SK-N-SH (cell line): ENCODE data around the gene CAMK2B. TPM values are rescaled to one million over a fixed set of nuclear protein-coding genes. Genes with fewer than 3 reads are reported as not detected.

ENCODE experiments used
- CTCF ChIA-PET: fragments of 300-600, 350-600 bp; formaldehyde crosslinking; extraction: SDS; loops from one replicate; lab custom pipeline; 2021; lab: Yijun Ruan, JAX
- POLR2A ChIA-PET: fragments of 350-600 bp; sonication (Branson Sonifier 250); formaldehyde crosslinking; extraction: SDS; loops from one replicate; lab custom pipeline; 2020; ENCODE audit warnings: antibody characterized with exemption, inconsistent platforms; lab: Yijun Ruan, JAX
- DNase-seq: peaks from one replicate; pipeline ENCODE4 v3.0.0; 2012
- H2AFZ ChIP-seq: fragments of 200-600 bp; sonication (generic); 2 replicates; pipeline ENCODE4 v1.8.1; 2016; ENCODE audit warnings: antibody characterized with exemption, mild to moderate bottlenecking, low read depth
- H3F3A ChIP-seq: fragments of 200-600 bp; sonication (generic); replicated peaks from 2 replicates; pipeline ENCODE3; 2016; ENCODE audit warnings: antibody characterized with exemption, mild to moderate bottlenecking; ENCODE audit not compliant: insufficient read depth
- H3K27ac ChIP-seq, 2 experiments: fragments of 200-500 bp in 1 of 2; fragments of 200-600 bp in 1 of 2; sonication (Bioruptor generic) in 1 of 2; sonication (generic), shearing (Covaris generic) in 1 of 2; 2 replicates each; pipeline versions ENCODE4 v1.5.1 to v1.6.1; 2014 to 2016; ENCODE audit warnings: low read depth in 2 of 2, inconsistent platforms in 1 of 2, low read length in 1 of 2, mild to moderate bottlenecking in 1 of 2, mixed read lengths in 1 of 2
- H3K27me3 ChIP-seq: fragments of 200-600 bp; sonication (generic), shearing (Covaris generic); 2 replicates; pipeline ENCODE4 v1.6.1; 2016; ENCODE audit warnings: mixed run types; ENCODE audit not compliant: insufficient read depth
- H3K36me3 ChIP-seq, 2 experiments: fragments of 200-500 bp in 1 of 2; fragments of 200-600 bp in 1 of 2; sonication (Bioruptor generic) in 1 of 2; sonication (generic) in 1 of 2; replicated peaks in 1 of 2; 2 replicates each; pipeline versions ENCODE3 to v1.5.1; 2014 to 2016; ENCODE audit warnings: low read length in 1 of 2, mild to moderate bottlenecking in 1 of 2; ENCODE audit not compliant: insufficient read depth in 2 of 2, control insufficient read depth in 1 of 2
- H3K4me1 ChIP-seq, 2 experiments: fragments of 200-500 bp in 1 of 2; fragments of 200-600 bp in 1 of 2; sonication (Bioruptor generic) in 1 of 2; sonication (generic), shearing (Covaris generic) in 1 of 2; 2 replicates each; pipeline versions ENCODE4 v1.5.1 to v1.6.1; 2014 to 2016; ENCODE audit warnings: low read depth in 1 of 2, low read length in 1 of 2, mixed run types in 1 of 2; ENCODE audit not compliant: insufficient read depth in 2 of 2, control insufficient read depth in 1 of 2
- H3K4me2 ChIP-seq: fragments of 200-600 bp; sonication (generic), shearing (Covaris generic); 2 replicates; pipeline ENCODE4 v1.6.1; 2017; ENCODE audit warnings: mixed run types
- H3K4me3 ChIP-seq, 2 experiments: fragments of 200-500 bp in 1 of 2; fragments of 200-600 bp in 1 of 2; sonication (Bioruptor generic) in 1 of 2; sonication (generic), shearing (Covaris generic) in 1 of 2; 2 replicates each; pipeline versions ENCODE4 v1.5.1 to v1.8.1; 2014 to 2016; ENCODE audit warnings: low read depth in 2 of 2, inconsistent platforms in 1 of 2, low read length in 1 of 2, mild to moderate bottlenecking in 1 of 2, mixed read lengths in 1 of 2, moderate library complexity in 1 of 2
- H3K79me2 ChIP-seq: fragments of 200-600 bp; sonication (generic); 2 replicates; pipeline ENCODE4 v1.8.1; 2017; ENCODE audit warnings: mild to moderate bottlenecking; ENCODE audit not compliant: insufficient read depth
- H3K9ac ChIP-seq: fragments of 200-600 bp; sonication (generic); 2 replicates; pipeline ENCODE4 v1.6.1; 2017; ENCODE audit warnings: mixed run types
- H3K9me2 ChIP-seq: fragments of 200-600 bp; sonication (generic); 2 replicates; pipeline ENCODE4 v1.6.1; 2017; ENCODE audit warnings: mixed run types
- H3K9me3 ChIP-seq: fragments of 200-600 bp; sonication (generic); 2 replicates; pipeline ENCODE4 v1.6.1; 2017; ENCODE audit warnings: mixed run types, mild to moderate bottlenecking, moderate library complexity
- H4K20me1 ChIP-seq: fragments of 200-600 bp; sonication (generic); 2 replicates; pipeline ENCODE4 v1.6.1; 2017; ENCODE audit warnings: mild to moderate bottlenecking, mixed run types; ENCODE audit not compliant: insufficient read depth
- CHD2 ChIP-seq: fragments of 150-350 bp; IDR thresholded peaks from 2 replicates; pipeline ENCODE4 v1.6.1; 2018; ENCODE audit warnings: low read length; ENCODE audit not compliant: partially characterized antibody
- EP300 ChIP-seq, 2 experiments: IDR thresholded peaks; 2 replicates each; pipeline versions ENCODE4 v1.4.0 to v1.6.1; 2012; ENCODE audit warnings: borderline replicate concordance in 1 of 2, low read depth in 1 of 2, low read length in 1 of 2
- FOXJ3 ChIP-seq: sonication (generic); formaldehyde crosslinking; IDR thresholded peaks from 2 replicates; pipeline ENCODE4 v1.5.1; 2020; ENCODE audit warnings: mild to moderate bottlenecking, missing genetic modification reagents
- FOXM1 ChIP-seq: IDR thresholded peaks from 2 replicates; pipeline ENCODE4 v1.4.0; 2012; ENCODE audit warnings: low read depth, mild to moderate bottlenecking
- GABPA ChIP-seq: IDR thresholded peaks from 2 replicates; pipeline ENCODE4 v1.4.0; 2012; ENCODE audit warnings: low read depth, mild to moderate bottlenecking
- GATA2 ChIP-seq: sonication (generic); formaldehyde crosslinking; IDR thresholded peaks from 2 replicates; pipeline ENCODE4 v1.5.0; 2020; ENCODE audit warnings: mild to moderate bottlenecking, missing genetic modification reagents
- JUND ChIP-seq: IDR thresholded peaks from 2 replicates; pipeline ENCODE4 v1.4.0; 2012
- NRF1 ChIP-seq: IDR thresholded peaks from 2 replicates; pipeline ENCODE4 v1.6.1; 2012; ENCODE audit warnings: low read depth, mild to moderate bottlenecking, low read length
- POLR2AphosphoS5 ChIP-seq: IDR thresholded peaks from 2 replicates; pipeline ENCODE4 v1.6.1; 2012; ENCODE audit warnings: low read depth, low read length
- RAD21 ChIP-seq: IDR thresholded peaks from 2 replicates; pipeline ENCODE4 v1.6.1; 2012; ENCODE audit warnings: mild to moderate bottlenecking, low read length
- RFX5 ChIP-seq: IDR thresholded peaks from 2 replicates; pipeline ENCODE4 v1.6.1; 2012; ENCODE audit warnings: mild to moderate bottlenecking, improper control_type of control experiment, low read length
- RXRA ChIP-seq: IDR thresholded peaks from 2 replicates; pipeline ENCODE4 v1.4.0; 2012; ENCODE audit warnings: low read depth, mild to moderate bottlenecking, borderline replicate concordance
- SIN3A ChIP-seq: IDR thresholded peaks from 2 replicates; pipeline ENCODE4 v1.6.1; 2012; ENCODE audit warnings: low read depth, mild to moderate bottlenecking, low read length, moderate library complexity, borderline replicate concordance
- SMC3 ChIP-seq: IDR thresholded peaks from 2 replicates; pipeline ENCODE4 v1.6.1; 2012; ENCODE audit warnings: low read depth, low read length, improper control_type of control experiment
- TCF12 ChIP-seq: IDR thresholded peaks from 2 replicates; pipeline ENCODE4 v1.4.0; 2012
- TEAD4 ChIP-seq: IDR thresholded peaks from 2 replicates; pipeline ENCODE4 v1.4.0; 2012; ENCODE audit warnings: mild to moderate bottlenecking, borderline replicate concordance; ENCODE audit not compliant: insufficient read depth
- YY1 ChIP-seq: IDR thresholded peaks from 2 replicates; pipeline ENCODE4 v1.4.0; 2012; ENCODE audit warnings: low read depth, mild to moderate bottlenecking
- WGBS: methylation state at CpG from one replicate; pipeline ENCODE4 v1.1.6; 2017; ENCODE audit warnings: low lambda C conversion rate; 5-methylcytosine and 5-hydroxymethylcytosine counted together
- polyA plus RNA-seq, 3 experiments: library from polyadenylated mRNA; depleted of rRNA; stranded (reverse); fragments of >200 nt; gene quantifications; 2 replicates each; pipeline ENCODE4 v1.2.3, GENCODE V29; 2012
- TF ChIP-seq, protein P1 (sequence below): IDR thresholded peaks from 2 replicates; pipeline ENCODE4; 2012
- TF ChIP-seq, protein P2 (sequence below): fragments of 200-600 bp; sonication (generic); IDR thresholded peaks from 2 replicates; pipeline ENCODE4 v1.6.1; 2017; ENCODE audit warnings: antibody characterized with exemption, mild to moderate bottlenecking, moderate library complexity
- TF ChIP-seq, protein P3 (sequence below): IDR thresholded peaks from 2 replicates; pipeline ENCODE4 v1.4.0; 2012; ENCODE audit warnings: low read depth
- TF ChIP-seq, protein P4 (sequence below): IDR thresholded peaks from 2 replicates; pipeline ENCODE4 v1.4.0; 2012; ENCODE audit warnings: low read depth, borderline replicate concordance

CAMK2B gene
- polyA plus RNA-seq, 1 of the 3 experiments (the other 2 are of a cell fraction): 0.20 TPM

DNA sequence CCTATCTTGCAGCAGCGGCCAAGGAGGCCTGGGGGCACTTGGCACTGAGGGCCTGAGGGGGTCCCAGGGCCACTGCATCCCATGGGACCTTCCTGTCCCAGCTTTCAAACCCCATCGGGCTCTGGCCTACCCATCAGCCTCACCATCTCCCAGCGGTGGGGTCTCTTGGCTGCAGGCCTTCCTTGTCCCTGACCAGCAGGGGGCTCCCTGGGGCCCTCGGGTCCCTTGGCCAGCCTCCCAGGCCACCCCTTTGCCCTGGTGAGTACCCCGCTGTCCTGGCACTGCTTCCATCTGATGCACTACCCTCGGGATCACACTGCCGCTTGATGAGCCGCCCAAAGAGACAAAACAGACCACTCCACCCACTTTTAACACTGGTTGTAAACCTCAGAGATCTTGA is 81.1 kb downstream of the CAMK2B start:
- Histone ChIP-seq H3K9me2 (no peaks in the 10 kb centered on the region), H3F3A (no peaks in the 10 kb centered on the region), H3K4me1 (peaks cover 0 to 15% of the 10 kb centered on the region in 2 experiments; a peak in 1 of 4 replicates), H3K4me2 (no peak overlapping the region), H3K27me3 (no peaks in the 10 kb centered on the region), H3K27ac (no peak overlapping the region), H3K9me3 (no peaks in the 10 kb centered on the region), H3K36me3 (no peaks in the 10 kb centered on the region), H3K9ac (no peak overlapping the region), H3K79me2 (no peaks in the 10 kb centered on the region), H2AFZ (no peak overlapping the region), H4K20me1 (no peaks in the 10 kb centered on the region), H3K4me3 (no peak overlapping the region)
- ChIA-PET CTCF (interaction anchor here (0.7 to 5.9 kb wide), 22 partner anchors 9 to 322 kb away, joined by 3 to 101 read pairs (median 3); no protein-coding TSS in a partner anchor), POLR2A (no interaction called here)
- TF ChIP-seq RFX5 (no peak), POLR2AphosphoS5 (no peak), RXRA (no peak), YY1 (no peak), EP300 (IDR thresholded peaks at IDR 0.05; ENCODE audit: borderline replicate concordance in 1 of 2, low read depth in 1 of 2, low read length in 1 of 2) (no peak), SMC3 (peak; percentile 57; the same call in 1 of the 2 replicates), NRF1 (no peak), SIN3A (no peak), TEAD4 (no peak), GATA2 (CRISPR knock-in tag) (no peak), CHD2 (no peak), RAD21 (peak; percentile 57), FOXM1 (no peak)
- TF ChIP-seq, protein P1, sequence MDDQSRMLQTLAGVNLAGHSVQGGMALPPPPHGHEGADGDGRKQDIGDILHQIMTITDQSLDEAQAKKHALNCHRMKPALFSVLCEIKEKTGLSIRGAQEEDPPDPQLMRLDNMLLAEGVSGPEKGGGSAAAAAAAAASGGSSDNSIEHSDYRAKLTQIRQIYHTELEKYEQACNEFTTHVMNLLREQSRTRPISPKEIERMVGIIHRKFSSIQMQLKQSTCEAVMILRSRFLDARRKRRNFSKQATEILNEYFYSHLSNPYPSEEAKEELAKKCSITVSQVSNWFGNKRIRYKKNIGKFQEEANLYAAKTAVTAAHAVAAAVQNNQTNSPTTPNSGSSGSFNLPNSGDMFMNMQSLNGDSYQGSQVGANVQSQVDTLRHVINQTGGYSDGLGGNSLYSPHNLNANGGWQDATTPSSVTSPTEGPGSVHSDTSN: no peak
- TF ChIP-seq, protein P2, sequence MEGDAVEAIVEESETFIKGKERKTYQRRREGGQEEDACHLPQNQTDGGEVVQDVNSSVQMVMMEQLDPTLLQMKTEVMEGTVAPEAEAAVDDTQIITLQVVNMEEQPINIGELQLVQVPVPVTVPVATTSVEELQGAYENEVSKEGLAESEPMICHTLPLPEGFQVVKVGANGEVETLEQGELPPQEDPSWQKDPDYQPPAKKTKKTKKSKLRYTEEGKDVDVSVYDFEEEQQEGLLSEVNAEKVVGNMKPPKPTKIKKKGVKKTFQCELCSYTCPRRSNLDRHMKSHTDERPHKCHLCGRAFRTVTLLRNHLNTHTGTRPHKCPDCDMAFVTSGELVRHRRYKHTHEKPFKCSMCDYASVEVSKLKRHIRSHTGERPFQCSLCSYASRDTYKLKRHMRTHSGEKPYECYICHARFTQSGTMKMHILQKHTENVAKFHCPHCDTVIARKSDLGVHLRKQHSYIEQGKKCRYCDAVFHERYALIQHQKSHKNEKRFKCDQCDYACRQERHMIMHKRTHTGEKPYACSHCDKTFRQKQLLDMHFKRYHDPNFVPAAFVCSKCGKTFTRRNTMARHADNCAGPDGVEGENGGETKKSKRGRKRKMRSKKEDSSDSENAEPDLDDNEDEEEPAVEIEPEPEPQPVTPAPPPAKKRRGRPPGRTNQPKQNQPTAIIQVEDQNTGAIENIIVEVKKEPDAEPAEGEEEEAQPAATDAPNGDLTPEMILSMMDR: peak; percentile 68
- TF ChIP-seq, protein P3, sequence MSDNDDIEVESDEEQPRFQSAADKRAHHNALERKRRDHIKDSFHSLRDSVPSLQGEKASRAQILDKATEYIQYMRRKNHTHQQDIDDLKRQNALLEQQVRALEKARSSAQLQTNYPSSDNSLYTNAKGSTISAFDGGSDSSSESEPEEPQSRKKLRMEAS: no peak
- peak; percentile 85 for DNase-seq
- 68% methylated on average over 8 of the region's 8 CpGs for WGBS

DNA sequence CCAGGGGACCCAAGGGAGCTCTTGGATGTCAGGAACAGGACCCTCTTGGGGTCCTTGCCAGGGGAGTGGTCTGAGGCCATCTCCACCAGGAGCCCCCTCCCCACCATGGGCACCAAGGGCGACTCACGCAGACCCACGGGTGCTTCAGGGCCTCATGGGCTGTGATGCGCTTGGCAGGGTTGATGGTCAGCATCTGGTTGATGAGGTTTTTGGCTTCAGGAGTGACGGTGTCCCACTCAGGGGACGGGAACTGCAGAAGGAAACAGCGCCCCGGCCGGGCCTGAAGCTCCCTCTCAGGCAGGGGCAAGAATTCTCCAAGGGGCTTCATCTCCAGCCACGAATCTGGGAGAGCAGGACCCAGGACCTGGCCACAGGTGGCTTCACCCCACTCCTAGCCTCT is 83.3 kb downstream of the CAMK2B start:
- 62% methylated on average over 6 of the region's 10 CpGs for WGBS
- H3K4me1 ChIP-seq: peaks cover 0 to 22% of the 10 kb centered on the region in 2 experiments; a peak in 1 of 4 replicates
- CTCF ChIA-PET: interaction anchor here (0.5 to 5.9 kb wide), 29 partner anchors 13 to 324 kb away, joined by 3 to 101 read pairs (median 8); no protein-coding TSS in a partner anchor
- no peak for TF ChIP-seq FOXJ3
- no peak for TF ChIP-seq CHD2
- TF ChIP-seq GABPA: no peak
- TF ChIP-seq, protein P1: no peak
- TF ChIP-seq JUND: no peak
- TF ChIP-seq TCF12: no peak
- TF ChIP-seq POLR2AphosphoS5: no peak
- TF ChIP-seq, protein P4, sequence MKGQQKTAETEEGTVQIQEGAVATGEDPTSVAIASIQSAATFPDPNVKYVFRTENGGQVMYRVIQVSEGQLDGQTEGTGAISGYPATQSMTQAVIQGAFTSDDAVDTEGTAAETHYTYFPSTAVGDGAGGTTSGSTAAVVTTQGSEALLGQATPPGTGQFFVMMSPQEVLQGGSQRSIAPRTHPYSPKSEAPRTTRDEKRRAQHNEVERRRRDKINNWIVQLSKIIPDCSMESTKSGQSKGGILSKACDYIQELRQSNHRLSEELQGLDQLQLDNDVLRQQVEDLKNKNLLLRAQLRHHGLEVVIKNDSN: no peak

More for the DNA sequence above, 83.3 kb downstream of the CAMK2B start:
- H2AFZ ChIP-seq: no peak overlapping the region
- no peak overlapping the region for H3K9ac ChIP-seq
- no peaks in the 10 kb centered on the region for H3K27me3 ChIP-seq
- no peaks in the 10 kb centered on the region for H3K9me2 ChIP-seq
- H4K20me1 ChIP-seq: no peaks in the 10 kb centered on the region
- no peak overlapping the region for H3K27ac ChIP-seq
- no peak overlapping the region for H3K4me2 ChIP-seq
- no peaks in the 10 kb centered on the region for H3K79me2 ChIP-seq
- no peaks in the 10 kb centered on the region for H3K9me3 ChIP-seq
- H3K4me3 ChIP-seq: no peak overlapping the region
- H3K36me3 ChIP-seq: no peaks in the 10 kb centered on the region
- no peak for DNase-seq
- no peaks in the 10 kb centered on the region for H3F3A ChIP-seq
- POLR2A ChIA-PET: interaction anchor here (0.6 kb wide), 1 partner anchor 32 kb away, joined by 3 read pairs; no protein-coding TSS in a partner anchor
